ENCODE results near the gene SRP9.

GRCh38 chr1:225746361-225747179 is 31.1 kb upstream of the SRP9 start:
- TF ChIP-seq TAF1 (IDR thresholded peaks at IDR 0.05; ENCODE audit: low read depth, low read length) = no peak
- no peak for TF ChIP-seq POLR2AphosphoS5 (IDR thresholded peaks at IDR 0.05; ENCODE audit: low read depth, low read length)
- no peak for TF ChIP-seq POLR2A (IDR thresholded peaks at IDR 0.05; ENCODE audit: low read depth, low read length)
- no peak for TF ChIP-seq SPI1 (IDR thresholded peaks at IDR 0.05; ENCODE audit: low read depth, low read length)
- TF ChIP-seq POU2F2 (IDR thresholded peaks at IDR 0.05; ENCODE audit: low read depth, low read length) = no peak
- TF ChIP-seq PAX5 (IDR thresholded peaks at IDR 0.05; ENCODE audit: insufficient read depth, low read length, severe bottlenecking) = no peak

Data from GM12891 (cell line).